Limb (tissue), 2 donors: ENCODE results near the gene NR3C2.

Experiments
- DNase-seq, 2 donors: peaks; one replicate each; pipeline ENCODE4 v3.0.0-alpha.2; 2016; ENCODE audit errors: extremely low spot score in 2 of 2

NR3C2 gene

DNA sequence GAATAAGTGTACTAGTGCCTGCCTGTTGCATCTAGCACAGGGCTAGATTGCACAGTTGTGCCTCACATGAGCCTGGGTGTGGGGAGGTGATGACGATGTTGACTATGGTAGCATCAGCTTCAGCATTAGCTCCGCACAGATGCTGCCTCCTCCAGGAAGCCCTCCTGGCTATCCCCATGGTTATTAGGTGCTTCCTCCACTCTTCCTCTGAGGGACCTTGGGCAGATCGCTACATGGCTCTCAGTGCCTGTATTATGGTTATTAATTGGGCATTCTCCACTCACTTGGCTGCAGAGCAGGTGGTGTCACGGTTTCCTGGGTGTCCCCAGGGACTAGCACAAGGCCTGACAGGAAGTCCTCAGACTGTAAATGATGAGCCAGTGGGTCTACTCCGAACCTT lies 384.7 kb downstream of the NR3C2 start:
- no peak for DNase-seq

DNA sequence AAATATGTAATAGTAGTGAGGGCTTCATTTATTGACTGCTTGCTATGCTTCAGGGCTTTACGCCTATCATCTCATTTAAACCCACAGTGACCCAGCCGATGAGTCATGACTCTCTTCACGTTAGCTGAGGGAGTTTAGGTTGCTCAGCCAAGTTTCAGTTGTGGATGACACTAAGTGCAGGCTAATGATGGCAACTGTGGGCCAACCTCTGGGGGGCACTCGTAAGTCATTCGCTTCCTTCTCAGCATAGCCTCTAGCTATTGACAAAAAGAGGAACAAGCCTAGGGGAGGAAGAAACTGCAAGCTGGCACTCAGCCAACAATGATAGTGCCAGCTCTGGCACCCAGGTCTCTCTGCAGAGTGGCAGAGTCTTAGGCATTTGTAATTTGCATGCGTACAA lies 385.3 kb downstream of the NR3C2 start:
- DNase-seq = no peak

DNA sequence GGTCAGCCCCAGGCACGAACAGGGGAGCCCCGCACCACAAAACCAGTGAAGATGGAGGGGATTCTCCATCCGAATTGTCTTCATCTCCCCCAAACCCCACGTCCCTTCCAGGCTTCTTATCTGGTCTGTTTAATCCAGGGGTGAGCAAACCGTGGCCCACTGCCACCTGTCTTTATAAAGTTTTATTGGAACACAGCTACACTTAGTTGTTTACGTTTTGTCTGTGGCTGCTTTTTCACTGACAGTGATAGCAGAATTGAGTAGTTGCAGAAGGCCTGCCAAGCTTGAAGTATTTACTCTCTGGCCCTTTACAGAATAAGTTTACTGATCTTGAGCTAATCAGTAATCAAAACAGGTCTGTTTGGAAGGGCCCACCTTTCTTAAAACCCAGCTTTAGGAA lies 386.4 kb downstream of the NR3C2 start:
- DNase-seq = no peak

DNA sequence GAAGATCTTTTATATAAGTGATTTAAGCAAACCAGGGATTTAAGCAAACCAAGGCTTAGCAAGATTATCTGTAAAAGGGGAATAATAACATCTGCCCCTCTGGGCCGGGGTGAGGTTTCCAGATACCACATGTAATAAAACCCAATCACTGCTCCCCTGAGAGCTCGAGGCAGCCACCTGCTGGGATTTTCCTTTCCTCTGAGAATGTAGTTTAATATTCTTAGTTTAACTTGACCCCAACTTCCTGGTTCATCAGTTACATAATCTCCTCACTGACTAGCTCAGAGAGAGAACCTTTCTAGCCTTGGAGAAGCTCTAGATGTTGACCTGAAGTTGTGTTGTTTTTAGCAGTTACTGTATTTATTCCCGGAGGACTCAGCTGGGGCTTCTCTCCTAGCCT lies 387.9 kb downstream of the NR3C2 start:
- no peak for DNase-seq

DNA sequence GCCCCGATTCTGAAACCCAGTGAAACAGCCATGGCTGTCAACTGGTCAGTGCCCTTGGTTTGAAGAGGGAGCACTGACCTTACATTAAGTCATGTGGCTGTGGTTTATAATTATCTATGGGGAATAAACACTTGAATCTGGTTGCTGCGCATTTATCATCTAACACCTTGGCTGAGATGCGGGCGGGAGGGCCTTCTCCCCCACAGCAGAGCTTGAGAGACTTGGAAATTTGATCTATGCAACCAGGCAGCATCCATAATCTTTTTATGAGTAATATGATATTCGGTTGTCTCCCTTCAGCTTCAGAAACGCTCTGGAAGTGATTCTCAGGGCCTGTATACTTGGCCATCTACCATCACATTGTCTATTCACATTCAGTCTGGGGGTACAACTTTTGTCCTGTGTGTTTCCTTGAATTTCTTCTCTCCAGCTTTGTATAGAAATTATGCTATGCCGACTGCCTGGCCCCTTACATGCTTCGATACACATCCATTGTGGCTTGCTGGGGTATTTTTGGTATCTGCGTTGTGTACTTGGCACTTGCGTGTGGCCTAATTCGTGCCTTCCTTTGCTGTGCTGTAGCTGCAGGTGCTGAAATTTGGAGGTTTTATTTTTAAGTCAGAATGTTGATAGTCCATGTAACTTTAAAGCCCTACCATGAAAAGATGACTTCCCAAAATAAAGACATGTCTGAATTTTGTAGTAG lies 388.8 kb downstream of the NR3C2 start:
- no peak for DNase-seq

DNA sequence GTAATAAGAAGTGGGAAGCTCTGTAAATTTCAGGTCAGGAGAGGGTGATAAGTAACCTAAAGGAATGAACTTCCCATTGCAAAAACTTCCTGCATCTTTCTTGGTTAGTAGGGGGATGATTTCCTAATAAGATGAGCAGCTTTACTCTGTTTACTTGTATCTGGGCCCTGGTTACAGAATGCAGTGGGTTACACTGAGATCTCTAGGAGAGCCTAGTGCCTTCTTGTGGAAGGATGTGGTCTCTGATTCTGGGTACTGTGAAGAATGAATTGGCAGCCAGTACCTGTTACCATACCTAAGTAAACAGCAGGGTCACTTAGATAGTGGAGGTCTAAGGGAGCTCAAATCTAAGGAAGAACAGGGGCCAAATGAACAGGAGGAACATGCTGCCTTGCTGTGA lies 389.8 kb downstream of the NR3C2 start:
- no peak for DNase-seq

DNA sequence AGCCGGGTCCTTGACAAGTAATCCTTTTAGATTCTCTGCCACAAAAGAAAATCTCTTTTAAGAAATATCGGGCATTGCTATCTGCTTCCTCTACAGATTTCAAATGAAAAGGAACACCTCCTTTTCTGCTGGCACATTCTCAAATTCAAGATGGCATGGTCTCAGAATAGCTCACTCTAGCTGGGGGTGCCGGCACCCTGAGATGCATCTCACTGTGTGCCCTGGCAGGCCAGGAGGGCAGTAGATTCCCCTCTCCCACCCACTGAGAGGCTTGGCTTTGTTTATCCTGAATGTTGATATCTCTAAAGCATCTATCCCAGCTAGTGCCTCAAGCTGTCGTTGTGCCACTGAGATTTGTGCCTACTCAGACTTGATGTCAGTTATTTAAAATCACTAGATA lies 390.8 kb downstream of the NR3C2 start:
- DNase-seq = no peak

DNA sequence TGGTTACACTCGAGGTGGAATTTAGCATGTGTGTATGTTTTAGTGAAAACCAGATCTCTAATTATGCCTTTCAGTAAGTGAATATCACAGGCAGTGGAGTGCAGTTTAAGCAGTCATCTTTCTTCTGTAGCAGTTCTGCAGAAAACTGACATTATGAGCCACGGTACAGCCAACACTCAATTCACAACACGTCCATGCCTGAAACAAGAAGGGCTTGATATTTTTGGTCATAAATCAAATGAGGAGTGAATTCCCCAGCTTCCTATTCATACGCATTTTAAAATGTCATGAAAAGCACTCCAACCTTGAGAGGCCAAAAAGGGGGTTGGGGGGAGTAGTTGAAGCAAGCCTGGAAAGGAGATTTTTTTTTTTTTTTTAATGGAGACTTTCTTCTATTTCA lies 393.6 kb downstream of the NR3C2 start:
- DNase-seq = peak in 1 of 2 donors; percentile 49

DNA sequence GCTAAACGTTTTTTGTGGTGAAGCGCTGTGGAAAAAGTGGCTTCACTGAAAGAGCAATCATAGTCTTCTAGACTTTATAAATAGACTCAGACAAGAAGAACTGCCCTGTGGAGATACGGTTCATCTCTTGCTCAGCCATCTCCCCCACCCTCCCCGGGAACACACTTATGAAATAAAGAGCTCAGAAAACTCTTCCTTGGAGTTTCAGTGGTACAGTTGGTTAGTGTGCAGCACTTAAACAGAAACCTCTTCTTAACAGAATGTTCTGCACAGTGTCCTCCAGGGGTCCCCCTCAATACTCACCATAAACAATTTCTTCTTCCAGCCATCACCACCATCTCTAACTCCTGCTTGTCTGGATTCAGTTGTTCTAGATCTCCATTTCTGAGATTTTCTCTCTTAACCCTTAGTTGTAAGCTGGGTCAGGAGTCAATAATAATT lies 397.3 kb downstream of the NR3C2 start:
- DNase-seq = no peak

DNA sequence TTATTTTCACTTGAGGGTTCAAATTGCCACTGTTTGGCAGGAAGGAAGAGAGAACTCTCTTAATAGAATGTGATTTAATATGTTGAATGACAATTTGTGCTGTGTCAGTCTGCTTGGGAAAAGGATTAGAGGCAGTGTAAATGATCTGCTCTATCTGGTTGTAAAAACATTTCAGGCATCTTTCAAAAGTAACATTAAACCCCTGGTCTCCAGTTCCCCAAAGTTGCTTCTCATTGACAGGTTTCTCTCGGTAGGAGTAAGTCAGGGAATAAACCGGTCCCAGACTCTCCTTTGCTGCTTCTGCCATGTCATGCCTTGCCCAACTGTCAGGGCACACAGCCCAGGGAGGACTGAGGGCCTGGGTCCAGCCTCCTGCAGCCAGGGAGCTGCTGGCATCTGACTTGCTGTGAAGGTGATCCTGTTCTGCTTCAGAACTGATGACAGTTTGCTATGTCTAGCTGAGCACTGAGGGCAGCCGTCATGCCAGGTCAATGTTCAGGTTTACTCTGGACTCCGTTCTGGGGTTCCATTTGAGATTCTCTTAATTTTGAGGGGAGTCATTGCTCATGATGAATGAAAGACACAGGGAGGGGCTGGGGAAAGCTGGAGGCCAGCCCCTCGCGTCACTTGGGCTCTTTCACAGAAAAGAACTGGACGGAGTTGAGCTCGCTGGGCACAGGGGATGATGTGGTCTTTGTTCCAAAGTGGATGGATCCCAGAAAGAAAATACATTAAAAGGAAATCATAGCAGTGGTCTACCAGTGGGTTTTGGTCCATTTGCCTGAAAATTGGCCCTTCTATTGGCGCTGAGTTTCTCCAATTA lies 397.9 kb downstream of the NR3C2 start:
- DNase-seq = peak in 1 of 2 donors; percentile 38

DNA sequence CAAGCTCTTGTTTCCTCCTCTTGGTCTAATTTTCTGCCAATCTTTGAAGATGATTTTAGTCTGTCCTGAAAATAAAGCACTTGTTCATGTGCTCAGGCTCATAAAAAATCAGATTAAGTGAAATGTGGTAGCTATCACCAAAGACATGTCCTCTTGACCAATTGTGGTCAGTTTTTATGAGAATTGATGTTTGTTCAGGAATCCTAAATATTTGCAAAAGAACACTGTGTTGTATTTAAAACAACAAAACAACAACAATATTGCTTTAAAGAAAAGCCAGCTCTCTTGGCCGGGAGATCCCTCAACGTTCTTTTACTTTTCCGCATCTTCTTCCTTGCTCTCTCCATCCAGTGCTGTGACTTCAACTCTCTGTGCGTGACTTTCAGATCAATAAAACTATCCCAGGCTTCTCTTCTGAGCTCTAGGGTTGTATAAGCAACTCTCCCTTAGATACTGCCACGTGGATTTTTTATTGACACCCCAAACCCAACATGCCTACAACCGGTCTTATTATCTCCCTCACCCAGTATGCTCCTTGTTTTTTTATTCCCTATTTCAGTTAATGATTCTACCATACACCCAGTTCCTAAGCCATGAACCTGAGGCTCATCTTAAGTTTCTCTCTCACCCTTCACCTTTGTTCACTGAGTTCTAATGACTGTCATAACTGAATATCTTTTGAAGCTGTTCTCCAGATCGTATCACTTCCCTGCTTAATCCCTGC lies 400.4 kb downstream of the NR3C2 start:
- no peak for DNase-seq

DNA sequence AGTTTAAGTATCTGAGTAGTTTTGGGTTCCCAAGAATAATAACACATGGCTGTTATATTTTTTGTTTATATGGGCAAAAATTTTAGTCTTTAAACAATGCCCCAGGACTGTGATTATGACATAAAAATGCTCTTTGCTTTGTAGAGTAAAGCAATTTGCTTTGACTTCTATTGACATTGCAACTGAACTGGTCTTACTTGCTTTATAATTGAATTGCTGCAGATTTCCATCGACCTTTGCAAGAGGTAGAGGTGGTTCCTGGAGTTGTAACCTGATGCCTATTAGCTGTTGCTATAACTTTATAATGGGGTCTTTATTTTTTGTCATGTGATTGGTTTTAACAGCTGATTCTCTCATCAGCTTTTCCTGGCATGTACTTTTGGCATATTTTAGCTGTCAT lies 407.4 kb downstream of the NR3C2 start:
- no peak for DNase-seq

DNA sequence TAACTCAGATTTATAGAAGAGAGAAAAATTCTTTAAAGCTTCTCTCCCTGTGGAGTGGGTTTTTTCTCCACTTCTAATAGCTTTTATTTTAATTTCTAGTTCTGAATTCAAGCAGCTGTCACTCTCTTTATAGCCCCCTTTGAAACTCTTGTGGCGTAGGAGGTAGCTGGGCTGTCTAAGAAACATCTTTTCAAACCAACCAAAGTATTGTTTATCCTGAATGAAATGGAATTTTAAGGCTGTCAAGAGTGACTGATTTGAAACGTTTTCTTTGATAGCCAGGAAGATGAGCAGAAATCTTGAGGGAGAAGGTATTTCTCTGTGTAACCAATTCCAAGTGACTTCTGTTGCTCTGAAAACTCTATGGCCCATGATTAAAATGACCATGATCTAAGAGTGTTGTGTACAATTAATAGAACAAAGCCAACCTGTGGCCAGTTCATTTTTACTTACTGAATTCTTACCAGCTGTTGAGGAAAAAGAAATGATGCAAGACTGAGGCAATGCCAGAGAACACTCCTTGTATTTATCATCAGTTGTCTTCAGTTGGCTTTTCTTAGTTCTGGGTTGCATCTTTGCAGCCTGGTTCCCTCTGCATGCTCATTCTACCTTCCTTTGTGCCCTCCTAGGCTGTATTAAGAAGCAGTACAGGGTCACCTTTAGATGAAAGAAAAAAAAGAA lies 411.9 kb downstream of the NR3C2 start:
- no peak for DNase-seq

DNA sequence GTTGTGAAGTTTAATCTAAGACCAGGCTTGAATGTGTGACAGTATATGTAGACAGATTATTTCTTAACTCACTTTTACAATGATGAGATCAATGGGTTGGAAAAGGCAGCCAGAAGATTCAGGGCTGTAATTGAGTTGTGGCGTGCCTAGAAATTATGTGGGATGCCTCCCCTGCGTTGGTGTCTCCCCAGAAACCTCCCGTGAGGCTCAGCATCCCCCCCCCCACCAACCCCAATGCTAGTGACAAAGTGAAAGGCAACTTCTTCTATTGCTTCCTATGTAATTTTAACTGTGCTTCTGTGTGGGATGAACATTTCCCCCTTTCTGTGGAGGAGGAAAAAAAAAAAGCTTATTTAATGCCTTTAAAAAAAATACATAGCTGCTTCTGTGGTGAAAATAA lies 412.4 kb downstream of the NR3C2 start:
- DNase-seq = no peak
